NCI-H128 (cell line): Measurements from ENCODE around the gene HOTAIR.

Source experiments
- DNase-seq: peaks from one replicate; lab custom pipeline; 2025; ENCODE audit not compliant: unreplicated experiment; lab: John Stamatoyannopoulos, UW

Gene HOTAIR

DNA sequence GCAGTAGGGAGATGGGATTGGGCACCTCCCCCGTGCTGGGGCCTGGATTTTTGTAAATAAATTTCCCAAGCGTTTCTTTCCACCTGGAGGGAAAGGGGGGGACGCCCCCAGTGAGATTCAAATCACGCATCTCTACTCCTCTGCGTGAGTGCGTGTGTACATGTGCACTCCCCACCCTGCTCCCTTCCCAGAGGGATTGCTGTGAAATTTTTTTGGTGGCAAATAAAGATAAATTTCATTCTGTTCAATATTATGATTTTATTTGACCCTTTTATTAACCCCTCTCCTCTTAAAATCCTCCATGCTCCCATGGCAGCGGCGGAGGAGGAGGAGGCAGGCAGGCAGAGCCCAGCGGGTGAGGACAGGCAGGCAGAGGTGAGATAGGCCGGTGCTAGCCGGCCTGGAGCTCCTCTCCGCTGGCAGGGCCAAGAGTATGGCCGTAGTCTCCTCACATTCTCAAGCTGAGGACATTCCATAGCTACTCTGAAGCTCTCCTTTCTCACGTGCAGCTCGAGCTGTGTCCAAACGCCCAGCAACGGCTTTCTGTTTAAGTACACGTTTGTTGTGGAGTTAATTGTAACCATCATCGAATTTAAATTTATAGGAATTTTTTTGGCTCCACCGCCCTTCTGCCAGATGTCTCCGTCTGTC is 1.5 kb upstream of the HOTAIR start:
- no peak for DNase-seq

DNA sequence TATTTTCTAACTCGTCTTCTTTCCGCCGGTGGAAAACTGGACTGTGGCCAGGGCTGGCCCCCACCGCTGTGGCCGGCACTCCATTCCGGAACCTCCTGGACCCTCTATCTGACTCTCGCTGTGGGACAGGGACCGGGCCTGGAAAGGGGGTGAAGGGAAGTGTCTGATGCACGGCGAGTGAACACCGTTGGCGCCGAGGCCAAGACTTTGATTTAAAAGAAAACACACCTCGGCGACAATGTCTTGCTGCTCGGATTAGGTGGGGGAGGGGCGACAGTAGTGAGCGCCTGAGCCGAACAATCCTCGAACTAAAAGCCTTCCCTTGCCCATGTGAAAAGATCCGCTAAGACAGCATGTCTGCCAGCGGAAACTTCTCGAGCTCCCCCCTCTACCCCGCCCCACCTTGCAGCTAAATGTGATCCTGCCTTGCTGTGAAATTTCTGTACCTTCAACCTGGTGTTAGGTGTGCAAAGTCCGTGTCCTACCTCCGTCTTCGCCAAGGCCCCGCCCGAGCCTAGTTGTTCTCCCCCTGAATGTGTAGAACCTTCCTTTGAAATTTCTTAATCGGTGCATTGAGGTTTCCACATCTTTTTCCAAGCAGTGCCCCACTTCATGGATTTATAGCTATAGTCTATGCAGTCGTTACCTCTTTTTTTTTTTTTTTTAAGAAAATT is 862 bp upstream of the HOTAIR start:
- DNase-seq = no peak

DNA sequence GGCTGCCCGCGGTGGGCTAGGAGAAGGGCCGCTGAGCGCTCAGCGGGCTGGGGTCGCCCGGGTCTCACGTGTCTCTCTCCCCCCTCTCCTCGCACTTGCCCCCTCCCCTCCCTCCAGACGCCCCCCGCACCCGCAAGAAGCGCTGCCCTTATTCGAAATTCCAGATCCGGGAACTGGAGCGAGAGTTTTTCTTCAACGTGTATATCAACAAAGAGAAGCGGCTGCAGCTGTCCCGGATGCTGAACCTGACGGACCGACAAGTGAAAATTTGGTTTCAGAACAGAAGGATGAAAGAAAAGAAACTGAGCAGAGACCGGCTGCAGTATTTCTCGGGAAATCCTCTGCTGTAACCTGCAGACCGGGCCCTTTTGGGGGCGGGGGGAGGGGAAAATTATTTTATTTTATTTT is 314 bp upstream of the HOTAIR start:
- DNase-seq = no peak

DNA sequence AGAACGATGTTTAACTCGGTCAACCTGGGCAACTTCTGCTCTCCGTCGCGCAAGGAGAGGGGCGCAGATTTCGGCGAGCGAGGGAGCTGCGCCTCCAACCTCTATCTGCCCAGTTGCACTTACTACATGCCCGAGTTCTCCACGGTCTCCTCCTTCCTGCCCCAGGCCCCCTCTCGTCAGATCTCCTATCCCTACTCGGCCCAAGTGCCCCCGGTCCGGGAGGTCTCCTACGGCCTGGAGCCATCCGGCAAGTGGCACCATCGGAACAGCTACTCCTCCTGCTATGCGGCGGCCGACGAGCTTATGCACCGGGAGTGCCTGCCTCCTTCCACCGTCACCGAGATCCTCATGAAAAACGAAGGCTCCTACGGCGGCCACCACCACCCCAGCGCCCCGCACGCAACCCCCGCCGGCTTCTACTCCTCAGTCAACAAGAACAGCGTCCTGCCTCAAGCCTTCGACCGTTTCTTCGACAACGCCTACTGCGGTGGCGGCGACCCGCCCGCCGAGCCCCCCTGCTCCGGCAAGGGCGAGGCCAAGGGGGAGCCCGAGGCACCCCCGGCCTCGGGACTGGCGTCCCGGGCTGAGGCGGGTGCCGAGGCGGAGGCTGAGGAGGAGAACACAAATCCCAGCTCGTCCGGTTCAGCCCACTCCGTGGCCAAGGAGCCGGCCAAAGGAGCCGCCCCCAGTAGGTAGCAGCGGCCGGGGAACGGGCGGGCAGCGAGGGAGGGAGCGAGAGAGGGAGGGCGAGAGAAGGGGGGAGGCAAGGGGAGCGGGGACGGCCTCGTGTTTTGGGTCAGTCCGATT is 1.3 kb downstream of the HOTAIR start:
- DNase-seq = no peak

DNA sequence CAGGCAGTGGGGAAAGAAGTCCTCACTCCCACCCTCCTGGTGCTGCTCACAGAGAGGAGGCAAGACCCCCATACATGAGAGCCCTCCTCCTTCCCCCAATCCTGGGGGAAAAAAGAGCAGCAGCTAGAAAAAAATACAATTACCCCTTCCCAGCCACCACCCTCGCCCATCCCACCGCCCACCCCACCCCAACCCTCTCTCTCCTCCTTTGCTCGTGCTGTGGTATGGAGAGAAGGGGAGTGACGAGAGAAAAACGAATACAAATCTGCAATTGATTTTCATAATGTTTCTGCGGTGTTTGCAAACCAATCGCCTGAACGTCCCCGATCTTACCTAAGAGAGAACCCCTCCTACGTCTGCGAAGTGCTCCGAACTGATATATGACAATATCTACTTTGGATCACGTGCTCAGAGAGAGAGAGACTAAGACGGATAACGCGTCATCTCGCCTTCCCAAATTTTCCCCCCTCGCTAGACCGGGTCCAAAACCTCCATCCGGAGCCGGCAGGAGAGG is 2.0 kb downstream of the HOTAIR start, which contains the start of gene HOXC11:
HOXC11 (plus strand) TSS at position 405 of the 514 bp plus-strand sequence. CDS start 116 bp downstream, outside the sequence.
- DNase-seq = no peak

DNA sequence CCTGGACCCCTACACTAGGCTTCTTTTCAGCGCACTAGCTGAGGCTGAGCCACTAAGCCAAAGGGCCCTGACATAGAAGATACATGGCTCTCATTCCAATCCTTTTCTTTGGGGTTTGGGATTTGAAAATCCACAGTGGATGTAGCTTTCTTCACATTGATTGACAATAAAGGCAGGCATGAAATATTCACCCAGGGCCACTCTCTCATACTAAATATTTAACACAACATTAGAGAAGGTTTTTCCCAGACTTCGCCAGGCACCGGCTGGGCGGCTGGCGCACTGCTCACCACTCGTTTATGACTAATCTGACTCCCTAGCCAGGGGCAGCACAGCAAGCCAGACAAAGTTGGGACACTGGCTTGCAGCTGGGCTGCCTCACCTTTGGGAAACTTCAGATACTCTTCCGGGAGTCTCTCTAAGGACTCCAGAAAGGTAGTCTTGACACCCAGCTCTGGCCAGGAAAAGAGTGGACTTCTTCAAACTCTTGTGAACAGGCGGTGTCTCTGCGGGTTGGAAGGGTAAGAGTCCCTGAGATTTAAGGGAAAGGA is 2.5 kb downstream of the HOTAIR start:
- DNase-seq = no peak

DNA sequence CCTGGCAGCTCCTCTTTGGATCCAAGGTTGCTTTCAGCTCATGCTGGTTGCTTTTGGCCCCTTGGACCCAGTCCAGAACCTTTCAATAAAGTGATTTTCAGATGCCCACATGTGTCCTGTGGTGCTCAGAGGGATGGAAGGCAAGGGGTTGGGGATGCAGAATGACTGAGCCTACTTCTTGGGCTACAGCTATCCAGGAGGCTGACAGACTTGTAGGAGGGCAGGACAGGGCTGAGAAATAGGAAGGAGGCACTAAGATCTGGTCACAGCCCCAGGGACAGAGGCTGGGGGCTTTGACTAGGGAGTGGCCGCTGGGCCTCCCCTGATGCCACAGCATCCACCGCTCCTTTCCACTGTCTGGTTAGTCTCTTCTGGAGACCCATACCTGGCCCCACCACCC is 3.1 kb downstream of the HOTAIR start:
- no peak for DNase-seq

DNA sequence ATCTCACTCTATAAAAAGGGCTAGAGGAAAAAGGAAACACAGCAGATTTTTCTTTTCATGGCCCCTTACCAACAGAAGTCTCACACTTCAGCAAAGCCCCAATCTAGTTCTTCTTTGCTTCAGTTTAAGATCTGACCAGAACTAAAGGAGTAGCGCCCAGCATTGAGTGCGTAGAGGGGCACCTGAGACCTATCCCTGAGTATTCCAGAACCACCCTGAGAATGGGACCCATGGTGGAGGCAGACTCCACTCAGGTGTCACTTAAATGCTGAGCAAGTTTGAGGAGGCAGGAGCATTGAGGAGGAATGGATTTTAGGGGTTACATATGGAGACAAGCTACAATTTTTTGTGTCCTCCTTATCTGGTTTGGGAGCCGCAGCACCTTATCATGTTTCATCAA is 3.6 kb downstream of the HOTAIR start:
- DNase-seq = no peak

DNA sequence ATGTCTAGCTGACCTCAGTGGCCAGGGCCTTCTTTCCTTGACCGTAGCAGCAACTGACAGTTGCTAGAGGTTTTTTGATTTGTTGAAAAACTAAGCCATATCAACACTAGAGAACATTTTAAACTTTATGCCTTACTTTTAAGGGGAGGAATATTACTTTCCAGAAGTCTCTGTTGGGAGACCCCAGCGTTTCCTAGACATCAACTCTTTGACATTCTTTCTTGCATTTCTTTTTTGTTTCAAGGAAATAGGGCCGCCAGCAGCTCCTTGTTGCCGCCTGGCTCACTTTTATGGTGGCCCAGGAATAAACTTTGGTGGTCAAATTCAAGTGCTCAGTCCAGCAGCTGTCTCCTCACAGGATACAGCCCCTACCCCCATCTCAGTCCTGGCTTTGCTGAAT is 4.3 kb downstream of the HOTAIR start:
- no peak for DNase-seq

DNA sequence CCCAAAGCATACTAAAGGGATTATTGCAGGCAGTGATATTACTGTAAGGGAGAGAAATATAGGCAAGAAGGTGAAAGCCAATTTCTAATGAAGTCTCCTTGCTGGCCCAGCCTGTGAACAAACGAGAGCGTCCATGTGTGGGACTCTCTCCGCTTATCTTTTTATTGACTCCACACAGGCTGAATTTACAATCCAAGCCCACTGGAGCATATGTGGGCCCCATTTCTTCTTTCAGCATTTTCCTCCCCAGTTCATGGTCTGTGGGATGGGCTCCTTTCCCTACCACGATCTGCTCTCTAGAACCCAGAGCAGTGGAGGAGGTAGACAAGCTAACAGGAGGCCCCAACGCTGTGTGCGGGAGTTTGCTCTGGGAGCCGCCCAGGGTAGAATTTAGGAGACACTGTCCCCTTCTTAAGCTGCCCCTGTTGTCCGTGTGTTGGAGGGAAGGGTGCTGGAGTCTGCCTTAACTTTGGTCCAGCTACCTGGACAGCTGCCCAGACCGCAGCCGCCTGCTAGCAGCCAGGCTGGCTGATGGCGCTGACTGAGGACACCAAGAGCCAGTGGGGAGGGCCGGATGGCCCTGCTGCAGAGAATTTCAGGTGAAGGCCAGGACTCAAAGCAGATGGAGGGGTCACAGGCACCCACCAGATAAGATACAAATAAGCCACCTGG is 5.0 kb downstream of the HOTAIR start:
- DNase-seq = no peak

DNA sequence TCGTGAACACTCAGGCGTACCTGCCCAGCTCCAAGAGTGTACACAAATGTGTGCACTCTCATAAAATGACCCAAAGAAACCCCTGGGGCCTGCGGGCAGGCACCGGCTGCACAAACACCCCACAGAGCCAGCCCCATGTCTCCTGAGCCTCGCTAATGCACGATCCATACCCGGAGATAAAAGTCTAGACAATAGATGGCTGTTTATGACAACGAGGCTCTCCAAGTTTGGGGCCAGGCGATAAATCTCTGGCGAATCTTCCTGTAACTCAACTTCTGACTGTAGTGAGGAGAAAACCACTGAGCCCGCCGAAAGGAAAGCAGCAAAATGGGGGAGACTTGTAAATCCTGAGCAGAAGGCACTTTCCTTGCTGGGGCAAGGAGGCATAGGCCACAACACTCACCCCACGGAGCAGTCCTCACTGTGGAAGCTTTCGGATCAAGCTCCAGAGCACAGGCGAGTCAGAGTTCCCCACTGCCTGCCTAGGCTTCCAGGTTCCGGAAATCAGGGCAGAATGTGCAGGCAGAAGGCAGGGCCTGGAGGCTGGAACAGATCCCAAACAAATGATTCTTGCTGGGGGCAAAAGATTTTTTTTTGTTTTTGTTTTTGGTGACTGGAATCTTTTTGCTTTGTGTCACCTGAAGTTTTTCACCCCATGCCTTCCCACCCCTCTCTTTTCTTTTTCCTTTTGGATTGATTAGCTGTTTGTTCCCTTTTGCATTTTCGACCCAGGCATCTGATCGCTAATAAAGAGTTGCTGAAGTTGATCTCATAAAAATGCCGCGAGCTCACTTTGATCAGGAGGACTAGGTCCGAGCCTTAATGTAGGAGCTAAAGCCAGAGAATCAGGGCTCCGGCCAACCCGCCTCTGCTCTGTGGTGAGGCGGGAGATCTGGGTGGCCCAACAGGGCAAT is 6.3 kb downstream of the HOTAIR start:
- no peak for DNase-seq

DNA sequence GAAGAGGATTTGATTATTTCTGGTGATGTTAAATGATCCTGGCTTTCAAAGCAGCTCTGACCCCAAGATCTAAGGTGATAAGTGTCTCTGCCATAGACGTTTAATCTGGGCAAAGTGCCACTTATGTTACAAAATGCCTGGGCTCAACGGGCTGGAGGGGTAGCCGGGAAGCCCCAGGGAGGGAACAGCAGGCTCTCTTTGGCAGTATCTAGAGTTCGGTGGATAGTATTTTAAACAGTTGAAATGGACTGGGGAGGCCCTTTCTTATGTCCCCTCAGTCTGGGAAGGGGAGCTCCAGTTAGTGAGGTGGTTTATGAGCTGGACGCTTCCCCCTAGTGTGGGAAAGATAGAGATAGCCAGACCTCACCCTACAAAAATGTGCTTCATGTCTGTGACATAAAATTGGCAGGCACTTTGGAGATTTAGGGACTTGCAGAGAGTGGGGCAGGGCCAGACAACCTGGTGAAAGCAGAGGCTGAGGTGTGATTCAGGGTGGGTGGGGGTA is 7.3 kb downstream of the HOTAIR start:
- no peak for DNase-seq

DNA sequence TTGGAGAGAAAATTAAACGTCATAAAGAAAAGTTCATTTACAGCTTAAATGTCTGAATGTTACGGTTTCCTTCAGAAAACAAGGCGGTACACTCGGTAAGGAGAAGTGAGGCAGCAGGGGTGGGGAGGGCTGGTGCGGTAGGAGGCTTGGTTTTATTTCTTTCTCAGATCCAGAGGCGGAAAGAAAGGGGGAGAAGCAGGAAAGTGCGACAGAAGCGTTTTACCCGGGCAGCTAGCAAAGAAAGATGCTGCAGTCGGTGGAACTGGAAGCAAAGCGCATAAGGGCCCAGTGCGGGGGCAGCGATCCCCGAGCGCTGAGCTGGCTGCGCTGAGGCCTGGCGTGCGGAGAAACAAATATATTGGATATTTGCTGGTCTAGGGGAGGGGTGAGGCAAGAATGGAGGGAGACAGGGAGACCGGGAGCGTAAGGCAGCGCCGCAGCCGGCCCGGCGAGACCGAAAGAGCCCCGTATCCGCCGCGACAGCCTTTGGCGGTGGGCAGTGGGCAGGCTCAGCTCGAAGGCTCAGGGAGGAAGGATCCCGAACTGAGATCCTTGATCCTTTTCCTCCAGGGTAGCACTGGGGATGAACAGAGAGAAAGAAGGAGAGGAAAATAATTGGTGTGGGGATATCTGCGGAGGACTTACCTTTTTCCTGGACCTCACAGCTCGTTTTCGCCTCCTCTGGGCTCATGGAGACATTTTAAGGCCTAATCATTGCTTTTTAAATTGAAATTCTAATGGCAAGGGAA is 8.2 kb downstream of the HOTAIR start:
- no peak for DNase-seq

DNA sequence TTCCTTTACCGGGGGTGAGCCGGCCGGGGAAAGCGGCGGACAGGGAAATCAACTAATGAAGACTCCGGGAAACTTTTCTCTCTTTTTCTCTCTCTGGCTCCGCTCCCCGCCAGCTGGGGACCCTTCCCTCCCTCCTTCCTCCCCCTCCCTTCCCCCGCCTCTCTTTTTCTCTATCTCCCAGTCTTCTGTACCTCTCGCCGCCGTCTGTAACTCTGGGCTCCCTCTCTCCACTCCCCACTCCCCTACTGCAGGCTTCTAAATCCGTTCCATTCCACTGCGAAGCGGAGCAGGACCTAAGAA is 8.7 kb downstream of the HOTAIR start:
- DNase-seq = no peak

DNA sequence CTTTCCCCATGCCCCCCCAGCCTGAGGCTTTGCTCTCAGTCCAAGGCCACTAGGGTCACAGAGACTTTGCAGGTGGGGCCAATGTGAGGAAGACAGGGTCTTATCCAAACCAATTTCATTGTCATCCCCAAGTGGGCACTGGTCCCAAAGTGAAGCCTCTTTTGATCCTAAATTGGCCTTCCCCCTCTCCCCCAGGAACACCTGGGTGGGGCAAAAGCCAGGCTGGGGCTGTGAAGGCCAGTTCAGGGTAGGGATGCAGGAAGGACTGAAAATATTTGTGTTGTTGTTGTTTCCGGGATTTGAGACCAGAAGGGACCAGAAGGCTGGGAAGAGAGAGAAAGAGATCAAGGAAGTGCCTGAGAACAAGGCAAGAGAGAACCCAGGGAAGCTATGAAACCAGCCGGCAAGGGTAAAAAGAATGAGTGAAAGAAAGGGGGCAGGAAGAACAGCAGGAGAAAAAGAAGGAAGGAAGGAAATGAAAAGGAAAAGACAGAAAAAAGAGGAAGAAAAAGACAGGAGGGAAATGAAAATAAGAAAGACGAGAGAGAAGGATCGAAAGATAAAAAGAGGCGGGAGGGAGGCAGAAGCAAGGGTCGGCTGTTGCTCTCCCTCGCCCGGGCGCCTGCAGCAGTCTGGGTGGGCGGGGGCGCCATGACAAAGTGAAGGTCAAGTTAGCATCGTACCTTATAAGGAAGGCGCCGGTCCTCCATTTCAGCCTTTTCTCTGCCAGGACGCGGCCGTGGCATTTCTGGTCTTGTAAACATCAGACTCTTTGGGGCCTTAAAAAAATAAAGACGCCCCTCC is 9.3 kb downstream of the HOTAIR start:
- DNase-seq = no peak

DNA sequence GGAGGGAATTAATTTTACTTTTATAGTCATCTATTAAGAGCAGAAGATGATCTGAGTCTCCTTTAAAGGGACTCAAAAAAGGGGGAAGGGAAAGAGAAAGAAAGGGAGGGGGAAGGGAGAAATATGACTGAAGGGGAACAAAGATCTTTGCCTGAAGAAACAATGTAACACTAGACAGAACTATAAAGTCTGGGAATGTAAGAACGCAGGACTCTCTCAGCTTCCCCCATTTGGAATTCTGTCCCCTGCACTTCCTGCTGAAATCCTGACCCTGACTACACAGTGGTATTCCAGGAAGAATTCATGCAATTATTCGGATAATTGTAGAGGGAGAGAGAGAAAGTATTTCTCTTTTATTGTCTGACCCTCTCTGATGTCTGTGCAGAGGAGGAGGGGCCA is 10.4 kb downstream of the HOTAIR start:
- DNase-seq = no peak

DNA sequence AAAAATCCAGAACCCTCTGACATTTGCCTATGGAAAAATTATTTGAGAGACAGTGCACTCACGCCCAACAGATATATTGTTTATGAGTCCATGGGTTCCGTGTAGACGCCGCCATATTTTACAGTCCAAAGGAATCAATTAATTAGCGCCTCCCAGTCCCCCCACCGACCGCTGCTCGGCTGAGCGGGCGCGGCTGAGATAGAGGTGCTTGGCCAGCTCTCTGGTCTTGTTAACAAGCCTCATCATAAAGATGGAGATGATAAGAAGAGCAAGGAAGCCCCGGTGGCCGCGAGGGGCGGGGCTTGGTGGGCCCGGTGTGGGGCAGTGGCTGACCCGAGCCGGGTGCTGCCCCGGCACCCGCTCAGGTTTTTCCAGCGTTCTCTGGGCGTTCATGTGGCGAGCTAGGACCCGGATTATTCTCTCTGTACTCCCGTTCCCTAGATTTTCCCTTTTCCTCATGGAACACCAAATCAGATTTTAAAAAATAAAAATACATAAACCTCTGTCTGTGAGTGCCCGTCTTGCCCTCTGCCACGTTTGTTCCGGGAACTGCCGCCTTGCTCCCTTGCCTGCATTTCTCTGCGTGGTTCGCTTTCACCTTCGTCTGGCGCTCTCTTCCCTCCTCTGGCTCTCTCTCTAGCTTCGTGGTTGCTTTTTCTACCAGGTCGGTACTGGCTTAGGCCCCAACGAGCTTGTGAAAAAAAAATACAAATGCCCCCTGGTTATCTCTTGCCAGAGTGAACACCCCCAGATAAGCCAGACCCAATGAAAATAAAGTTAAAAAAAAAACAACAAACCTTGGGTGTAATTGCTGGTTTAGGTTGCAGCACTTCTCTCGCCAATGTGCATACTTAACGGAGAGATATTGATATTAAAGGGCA is 11.1 kb downstream of the HOTAIR start:
- no peak for DNase-seq
